Activated T-cell treated with anti-CD3 and anti-CD28 coated beads, Interleukin-2, amount 50 U/mL, for 72 hours (primary cell): ENCODE results near the gene PHC2. TPM values are rescaled to one million over a fixed set of nuclear protein-coding genes. Genes with fewer than 3 reads are reported as not detected.
A peak's percentile ranks its signal among the peaks of the same experiment; 100 is the strongest.

Source experiments
- ATAC-seq, 2 donors: fragments of 150-1000 bp; cut with Tn5 transposase; replicated peaks in 1 of 2; 2 replicates each; pipeline ENCODE4 v1.10.0; 2021; ENCODE audit warnings: moderate library complexity in 2 of 2, mild to moderate bottlenecking in 1 of 2
- DNase-seq, 2 donors: peaks; one replicate each; pipeline ENCODE4 v3.0.0; 2021 to 2022; ENCODE audit warnings: mixed read lengths in 1 of 2
- H3K27ac Mint-ChIP-seq: one replicate; pipeline ENCODE4 v1.8.0; 2022; ENCODE audit warnings: mild to moderate bottlenecking, moderate library complexity, mixed read lengths
- H3K27me3 Mint-ChIP-seq: one replicate; pipeline ENCODE4 v1.8.0; 2022; ENCODE audit warnings: low read depth, mixed read lengths
- H3K36me3 Mint-ChIP-seq, 2 donors: one replicate each; pipeline ENCODE4 v1.8.0; 2022; ENCODE audit warnings: mixed read lengths in 2 of 2, mild to moderate bottlenecking in 1 of 2; ENCODE audit not compliant: insufficient read depth in 2 of 2
- H3K4me1 Mint-ChIP-seq: one replicate; pipeline ENCODE4 v1.8.0; 2022; ENCODE audit warnings: low read depth, mixed read lengths
- H3K4me3 Mint-ChIP-seq, 2 donors: one replicate each; pipeline ENCODE4 v1.8.0; 2022; ENCODE audit warnings: mild to moderate bottlenecking in 2 of 2, mixed read lengths in 2 of 2, moderate library complexity in 2 of 2
- H3K9me3 Mint-ChIP-seq, 2 donors: one replicate each; pipeline ENCODE4 v1.8.0; 2022; ENCODE audit warnings: mixed read lengths in 2 of 2
- total RNA-seq, 2 donors: library from RNA; stranded (reverse); gene quantifications; one replicate each; pipeline ENCODE4 v1.2.3, GENCODE V29; 2022

PHC2 gene
- total RNA-seq, 2 donors from 2014 or later, result 29.4 to 31.5 TPM

GRCh38 chr1:33349778-33350610 is 80.9 kb downstream of the PHC2 start:
- H3K4me1 Mint-ChIP-seq, result peaks cover 41% of the 10 kb centered on the region
- H3K4me3 Mint-ChIP-seq, result peak overlapping the region; percentile 91 to 95
- DNase-seq (peak; percentile 84 to 86), ATAC-seq (peak; percentile 88 to 89)
- H3K9me3 Mint-ChIP-seq, result no peaks in the 10 kb centered on the region
- peak overlapping the region; percentile 83 for H3K27ac Mint-ChIP-seq
- H3K36me3 Mint-ChIP-seq, result peaks cover 0 to 8% of the 10 kb centered on the region in 2 donors
- H3K27me3 Mint-ChIP-seq, result no peaks in the 10 kb centered on the region

GRCh38 chr1:33349081-33349759 is 81.7 kb downstream of the PHC2 start:
- peaks cover 42% of the 10 kb centered on the region for H3K4me1 Mint-ChIP-seq

DNA sequence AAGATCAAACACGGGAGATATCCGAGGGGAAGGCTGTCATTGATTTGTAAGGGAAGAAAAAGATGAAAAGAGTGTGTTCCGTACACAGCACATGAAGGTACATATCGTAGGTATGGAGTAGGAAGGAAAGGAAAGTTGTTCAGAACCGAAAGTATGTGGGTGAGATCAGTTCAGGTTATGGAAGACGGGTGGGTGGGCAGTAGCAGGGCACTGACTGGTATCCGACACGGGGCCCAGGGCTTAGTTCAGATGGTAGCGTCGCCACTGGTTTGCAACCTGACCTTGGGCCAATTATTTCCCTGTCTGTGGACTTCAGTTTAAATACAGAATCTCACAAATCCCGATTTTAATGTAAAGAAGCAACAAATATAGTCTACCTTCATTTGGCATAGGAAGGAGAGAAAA is 82.2 kb downstream of the PHC2 start:
- no peaks in the 10 kb centered on the region for H3K27me3 Mint-ChIP-seq
- H3K4me3 Mint-ChIP-seq, result peak overlapping the region; percentile 80 to 83
- DNase-seq (peak; percentile 31 to 33), ATAC-seq (no peak)
- H3K27ac Mint-ChIP-seq, result peak overlapping the region; percentile 26
- H3K36me3 Mint-ChIP-seq, result peaks cover 0 to 8% of the 10 kb centered on the region in 2 donors
- H3K9me3 Mint-ChIP-seq, result no peaks in the 10 kb centered on the region
- peaks cover 45% of the 10 kb centered on the region for H3K4me1 Mint-ChIP-seq

More at GRCh38 chr1:33349081-33349759, 81.7 kb downstream of the PHC2 start:
- peaks cover 0 to 8% of the 10 kb centered on the region in 2 donors for H3K36me3 Mint-ChIP-seq
- H3K9me3 Mint-ChIP-seq, result no peaks in the 10 kb centered on the region
- H3K27me3 Mint-ChIP-seq, result no peaks in the 10 kb centered on the region
- H3K27ac Mint-ChIP-seq, result peak overlapping the region; percentile 26
- DNase-seq (peak; percentile 58 to 60), ATAC-seq (peak; percentile 46 to 50)
- H3K4me3 Mint-ChIP-seq, result peak overlapping the region; percentile 80 to 83

- Mint-ChIP-seq H3K27ac (peak overlapping the region; percentile 26), H3K9me3 (no peaks in the 10 kb centered on the region), H3K4me1 (peaks cover 48% of the 10 kb centered on the region), H3K36me3 (peaks cover 0 to 8% of the 10 kb centered on the region in 2 donors), H3K27me3 (no peaks in the 10 kb centered on the region), H3K4me3 (peak overlapping the region; percentile 80 to 83)
- DNase-seq (no peak), ATAC-seq (no peak)
Measured at GRCh38 chr1:33348194-33348593, 82.7 kb downstream of the PHC2 start.

DNA sequence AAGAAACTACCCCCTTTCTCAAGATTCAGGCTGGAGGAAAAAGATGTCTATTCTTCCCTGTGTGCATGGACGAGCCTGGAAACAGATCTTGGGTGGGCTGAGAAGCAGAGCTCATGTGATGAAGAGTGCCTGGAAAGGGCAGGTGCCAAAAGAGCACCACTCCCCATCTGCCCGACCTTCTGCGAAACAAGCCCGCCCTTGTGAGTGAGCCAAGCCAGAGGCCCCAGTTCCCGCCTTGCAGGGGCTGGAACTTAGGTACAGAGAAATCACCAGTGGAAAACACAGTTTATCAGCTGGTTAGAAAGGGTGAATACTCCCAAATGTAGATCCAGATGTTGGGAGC is 83.3 kb downstream of the PHC2 start:
- no peak overlapping the region for H3K27ac Mint-ChIP-seq
- peaks cover 52% of the 10 kb centered on the region for H3K4me1 Mint-ChIP-seq
- H3K9me3 Mint-ChIP-seq, result no peaks in the 10 kb centered on the region
- DNase-seq, result no peak
- H3K36me3 Mint-ChIP-seq, result peaks cover 0 to 8% of the 10 kb centered on the region in 2 donors
- H3K27me3 Mint-ChIP-seq, result no peaks in the 10 kb centered on the region
- ATAC-seq, result no peak
- H3K4me3 Mint-ChIP-seq, result peak overlapping the region; percentile 80 to 82

DNA sequence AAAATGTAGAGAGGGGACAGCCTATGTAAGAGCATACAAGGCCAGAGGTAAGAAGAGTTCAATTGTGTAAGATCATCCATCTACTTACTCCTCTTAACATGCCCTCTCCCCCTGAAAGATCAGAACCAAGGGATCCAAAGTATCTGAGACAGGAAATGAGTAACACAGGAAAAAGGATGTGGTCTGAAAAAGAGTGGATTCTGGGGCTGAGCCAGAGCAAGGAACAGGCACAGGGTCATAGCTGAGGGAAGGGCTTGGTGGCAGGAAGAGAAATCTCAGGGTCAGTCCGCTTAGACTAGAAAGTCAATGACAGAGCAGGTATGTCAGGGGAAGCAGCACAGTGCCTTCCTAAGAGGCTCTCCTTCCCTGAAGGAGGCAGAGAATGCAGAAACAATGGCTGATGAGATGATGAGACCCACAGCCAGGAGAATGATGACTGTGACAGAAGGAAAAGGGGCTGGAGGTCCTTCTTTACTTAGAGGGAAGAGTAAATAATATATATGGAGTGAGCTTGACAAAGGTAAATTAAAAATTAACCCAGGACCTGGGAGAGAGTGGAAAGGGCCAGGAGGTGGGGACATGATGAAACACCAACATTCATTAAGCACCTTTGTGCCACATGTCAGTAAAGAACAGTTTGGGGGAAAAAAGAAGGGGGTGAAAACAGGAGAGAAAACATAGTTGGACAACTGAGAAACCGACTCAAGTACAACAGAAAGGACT is 83.8 kb downstream of the PHC2 start:
- Mint-ChIP-seq H3K36me3 (peaks cover 0 to 8% of the 10 kb centered on the region in 2 donors), H3K9me3 (no peaks in the 10 kb centered on the region), H3K4me1 (peaks cover 54% of the 10 kb centered on the region), H3K27me3 (no peaks in the 10 kb centered on the region), H3K27ac (peak overlapping the region; percentile 29), H3K4me3 (peak overlapping the region; percentile 80 to 82)
- ATAC-seq, result no peak
- DNase-seq, result no peak

GRCh38 chr1:33346533-33346926 is 84.4 kb downstream of the PHC2 start:
- Mint-ChIP-seq H3K27ac (no peak overlapping the region), H3K9me3 (no peaks in the 10 kb centered on the region), H3K4me3 (peak overlapping the region; percentile 80 to 82), H3K36me3 (peaks cover 0 to 8% of the 10 kb centered on the region in 2 donors), H3K27me3 (no peaks in the 10 kb centered on the region), H3K4me1 (peaks cover 54% of the 10 kb centered on the region)
- DNase-seq (no peak), ATAC-seq (no peak)

GRCh38 chr1:33344896-33345560 is 85.9 kb downstream of the PHC2 start:
- DNase-seq, result no peak
- peaks cover 2 to 8% of the 10 kb centered on the region in 2 donors for H3K36me3 Mint-ChIP-seq
- H3K9me3 Mint-ChIP-seq, result no peaks in the 10 kb centered on the region
- no peak overlapping the region for H3K27ac Mint-ChIP-seq
- no peak overlapping the region for H3K4me3 Mint-ChIP-seq
- no peak for ATAC-seq
- H3K4me1 Mint-ChIP-seq, result peaks cover 54% of the 10 kb centered on the region
- H3K27me3 Mint-ChIP-seq, result no peaks in the 10 kb centered on the region

DNA sequence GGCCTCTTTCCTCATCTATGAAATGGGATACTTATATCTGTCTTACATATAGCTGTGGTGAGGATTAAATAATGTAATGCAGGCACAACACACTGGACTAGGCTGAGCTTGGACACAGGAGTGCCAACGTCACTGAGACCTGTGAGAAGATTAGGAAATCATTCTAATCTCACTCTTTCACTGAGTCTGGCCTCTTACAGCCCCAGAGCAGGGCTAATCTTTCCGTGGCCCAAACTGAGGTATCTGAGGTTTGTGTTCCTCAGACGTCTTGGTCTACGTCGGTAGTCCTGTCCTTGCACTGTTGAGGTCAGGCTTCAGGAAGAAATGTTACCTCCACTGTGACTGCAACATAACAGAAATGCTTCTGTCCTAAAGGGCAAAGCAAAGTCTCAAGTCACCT is 87.4 kb downstream of the PHC2 start:
- Mint-ChIP-seq H3K27ac (no peak overlapping the region), H3K4me1 (peaks cover 55% of the 10 kb centered on the region)

GRCh38 chr1:33342041-33342723 is 88.7 kb downstream of the PHC2 start:
- Mint-ChIP-seq H3K27me3 (no peaks in the 10 kb centered on the region), H3K4me1 (peaks cover 52% of the 10 kb centered on the region), H3K9me3 (no peaks in the 10 kb centered on the region), H3K27ac (no peak overlapping the region), H3K36me3 (peaks cover 2% of the 10 kb centered on the region in 2 donors), H3K4me3 (no peak overlapping the region)
- ATAC-seq (no peak), DNase-seq (no peak)

More for the DNA sequence above, 87.4 kb downstream of the PHC2 start:
- no peaks in the 10 kb centered on the region for H3K27me3 Mint-ChIP-seq
- H3K4me3 Mint-ChIP-seq, result no peak overlapping the region
- H3K36me3 Mint-ChIP-seq, result peaks cover 2 to 5% of the 10 kb centered on the region in 2 donors
- ATAC-seq (no peak), DNase-seq (no peak)
- H3K9me3 Mint-ChIP-seq, result no peaks in the 10 kb centered on the region

DNA sequence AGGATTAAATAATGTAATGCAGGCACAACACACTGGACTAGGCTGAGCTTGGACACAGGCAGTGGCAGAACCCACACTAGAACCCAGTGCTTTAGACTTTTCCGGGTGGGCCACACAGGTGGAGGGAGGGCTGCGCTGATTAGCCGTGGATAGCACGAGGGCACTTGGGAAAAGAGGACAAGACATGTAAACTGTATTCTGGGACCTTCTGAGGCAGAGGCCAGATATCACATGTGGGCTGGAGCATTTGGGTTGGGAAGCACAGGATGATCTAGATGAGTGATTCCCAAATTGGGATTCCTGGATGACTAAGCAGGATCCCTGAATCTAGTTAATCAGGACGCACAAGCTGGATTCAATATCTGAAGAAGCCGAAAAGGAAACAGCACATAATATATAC is 89.7 kb downstream of the PHC2 start:
- Mint-ChIP-seq H3K36me3 (peaks cover 0 to 2% of the 10 kb centered on the region in 2 donors), H3K27me3 (no peaks in the 10 kb centered on the region), H3K4me1 (peaks cover 42% of the 10 kb centered on the region), H3K27ac (no peak overlapping the region), H3K9me3 (no peaks in the 10 kb centered on the region), H3K4me3 (no peak overlapping the region)
- no peak for ATAC-seq
- no peak for DNase-seq

DNA sequence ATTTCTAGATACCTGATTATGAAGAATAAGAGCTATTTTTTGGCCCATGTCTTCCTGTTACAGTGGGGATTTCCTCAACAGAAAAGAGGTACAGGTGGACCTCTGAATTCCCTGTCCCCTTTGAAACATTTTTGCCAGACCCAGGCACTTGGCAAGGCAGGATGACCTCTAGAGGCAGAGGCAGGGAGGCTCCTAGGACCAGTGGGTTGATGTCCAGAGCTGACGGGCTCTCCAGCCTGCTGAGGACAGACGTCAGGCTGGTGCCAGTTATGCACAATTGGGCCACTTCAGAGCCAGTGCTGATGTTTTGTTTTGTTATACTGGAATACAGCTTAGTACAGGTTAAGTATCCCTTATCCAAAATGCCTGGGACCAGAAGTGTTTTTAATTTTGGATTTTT is 91.5 kb downstream of the PHC2 start:
- Mint-ChIP-seq H3K27ac (no peak overlapping the region), H3K9me3 (no peaks in the 10 kb centered on the region), H3K27me3 (no peaks in the 10 kb centered on the region), H3K4me1 (peaks cover 41% of the 10 kb centered on the region), H3K4me3 (no peak overlapping the region), H3K36me3 (peaks cover 0 to 2% of the 10 kb centered on the region in 2 donors)
- ATAC-seq (no peak), DNase-seq (no peak)
